Measurements from ENCODE around the gene LRRC28.
"Not testable (repeated sequence)": the region's sequence is repeated elsewhere in the genome, so short reads cannot be mapped to it uniquely, and the experiment has no call there.

The LRRC28 gene

GRCh38 chr15:99345242-99345641 is 94.0 kb downstream of the LRRC28 start:
- DNase-seq: no peak

- no peak for DNase-seq
Measured at GRCh38 chr15:99345832-99346462, 94.7 kb downstream of the LRRC28 start.

GRCh38 chr15:99347574-99347973 is 96.3 kb downstream of the LRRC28 start:
- DNase-seq: no peak

- no peak for DNase-seq
Measured at GRCh38 chr15:99348412-99348811, 97.1 kb downstream of the LRRC28 start.

GRCh38 chr15:99350408-99350807 is 99.1 kb downstream of the LRRC28 start:
- no peak for DNase-seq

GRCh38 chr15:99359769-99360168 is 108.5 kb downstream of the LRRC28 start:
- no peak for DNase-seq

- DNase-seq: no peak
Measured at GRCh38 chr15:99361545-99362185, 110.4 kb downstream of the LRRC28 start.

GRCh38 chr15:99365242-99365641 is 114.0 kb downstream of the LRRC28 start:
- no peak for DNase-seq

GRCh38 chr15:99366013-99366412 is 114.7 kb downstream of the LRRC28 start:
- DNase-seq: no peak

GRCh38 chr15:99368743-99369142 is 117.5 kb downstream of the LRRC28 start:
- no peak for DNase-seq

GRCh38 chr15:99369196-99369595 is 117.9 kb downstream of the LRRC28 start:
- no peak for DNase-seq

GRCh38 chr15:99371180-99372103 is 120.2 kb downstream of the LRRC28 start:
- DNase-seq: no peak

- no peak for DNase-seq
Measured at GRCh38 chr15:99385005-99385669, 133.9 kb downstream of the LRRC28 start.

GRCh38 chr15:99385865-99386264 is 134.6 kb downstream of the LRRC28 start:
- DNase-seq: no peak

- no peak for DNase-seq
Measured at GRCh38 chr15:99386391-99386790, 135.1 kb downstream of the LRRC28 start.

- DNase-seq: no peak
Measured at GRCh38 chr15:99387421-99388168, 136.3 kb downstream of the LRRC28 start.

- no peak for DNase-seq
Measured at GRCh38 chr15:99390667-99391066, 139.4 kb downstream of the LRRC28 start.

- DNase-seq: no peak
Measured at GRCh38 chr15:99393641-99394040, 142.4 kb downstream of the LRRC28 start.

- DNase-seq: no peak
Measured at GRCh38 chr15:99396375-99396774, 145.1 kb downstream of the LRRC28 start.

GRCh38 chr15:99399061-99399460 is 147.8 kb downstream of the LRRC28 start:
- DNase-seq: no peak

GRCh38 chr15:99399618-99400017 is 148.3 kb downstream of the LRRC28 start:
- no peak for DNase-seq

- not testable (repeated sequence) for DNase-seq
Measured at GRCh38 chr15:99401216-99401615, 149.9 kb downstream of the LRRC28 start.

Data from NCI-H1417 treated with DMSO at 0.1 percent for 48 hours (cell line).